ENCODE measurements around the gene SMARCD1.

The SMARCD1 gene

GRCh38 chr12:50129290-50129689 is 44.1 kb downstream of the SMARCD1 start:
- Histone ChIP-seq H3K27me3 (ENCODE audit: insufficient read depth, poor library complexity, severe bottlenecking) (no peaks in the 10 kb centered on the region), H3K27ac (replicated peaks) (no peak overlapping the region), H3K4me3 (replicated peaks; ENCODE audit: insufficient read depth, low read length) (no peak overlapping the region)
- no peak for DNase-seq (ENCODE audit: low read depth in 1 of 2, low spot score in 1 of 2)
- TF ChIP-seq GABPA (IDR thresholded peaks at IDR 0.05; ENCODE audit: low read depth), result no peak
- TF ChIP-seq REST (IDR thresholded peaks at IDR 0.05; ENCODE audit: insufficient replicate concordance, low read depth), result no peak
- TF ChIP-seq SPI1 (IDR thresholded peaks at IDR 0.05; ENCODE audit: borderline replicate concordance, low read depth), result no peak
- no peak for TF ChIP-seq POLR2AphosphoS5 (IDR thresholded peaks at IDR 0.05; ENCODE audit: low read depth)

GRCh38 chr12:50132505-50133135 is 47.5 kb downstream of the SMARCD1 start:
- peak in 1 of 2 experiments; percentile 28 for DNase-seq (ENCODE audit: low read depth in 1 of 2, low spot score in 1 of 2)
- Histone ChIP-seq H3K4me3 (replicated peaks; ENCODE audit: insufficient read depth, low read length) (no peak overlapping the region), H3K27ac (replicated peaks) (no peak overlapping the region), H3K27me3 (ENCODE audit: insufficient read depth, poor library complexity, severe bottlenecking) (no peaks in the 10 kb centered on the region)
- TF ChIP-seq SPI1 (IDR thresholded peaks at IDR 0.05; ENCODE audit: borderline replicate concordance, low read depth) (no peak), GABPA (IDR thresholded peaks at IDR 0.05; ENCODE audit: low read depth) (no peak), REST (IDR thresholded peaks at IDR 0.05; ENCODE audit: insufficient replicate concordance, low read depth) (no peak), CTCF (IDR thresholded peaks at IDR 0.05; ENCODE audit: insufficient read depth, low read length) (peak; percentile 31)

GRCh38 chr12:50142993-50143392 is 57.9 kb downstream of the SMARCD1 start:
- no peak overlapping the region for H3K27ac ChIP-seq (replicated peaks)
- H3K4me3 ChIP-seq (replicated peaks; ENCODE audit: insufficient read depth, low read length), result no peak overlapping the region
- TF ChIP-seq SPI1 (IDR thresholded peaks at IDR 0.05; ENCODE audit: borderline replicate concordance, low read depth), result no peak
- TF ChIP-seq POLR2AphosphoS5 (IDR thresholded peaks at IDR 0.05; ENCODE audit: low read depth), result no peak
- no peak for TF ChIP-seq CTCF (IDR thresholded peaks at IDR 0.05; ENCODE audit: insufficient read depth, low read length)
- no peak for TF ChIP-seq GABPA (IDR thresholded peaks at IDR 0.05; ENCODE audit: low read depth)
- no peak for TF ChIP-seq REST (IDR thresholded peaks at IDR 0.05; ENCODE audit: insufficient replicate concordance, low read depth)
- no peaks in the 10 kb centered on the region for H3K27me3 ChIP-seq (ENCODE audit: insufficient read depth, poor library complexity, severe bottlenecking)
- no peak for DNase-seq (ENCODE audit: low read depth in 1 of 2, low spot score in 1 of 2)

All from HL-60 (cell line).